OCI-LY3 (cell line): ENCODE results near the gene C20orf173.

Experiments used
- H2AFZ ChIP-seq: fragments of 200-600, 300-600 bp; shearing (Covaris generic); 2 replicates; pipeline ENCODE4 v1.6.0; 2014; ENCODE audit warnings: antibody characterized with exemption, low read depth, low read length
- H3K27ac ChIP-seq: fragments of 200-600, 300-600 bp; sonication (generic); 2 replicates; pipeline ENCODE4 v1.5.1; 2014; ENCODE audit warnings: mild to moderate bottlenecking, low read length, moderate library complexity, mixed read lengths
- H3K27me3 ChIP-seq: fragments of 200-600, 300-600 bp; sonication (generic); 2 replicates; pipeline ENCODE4 v1.6.1; 2014; ENCODE audit warnings: low read depth, low read length, mixed read lengths
- H3K36me3 ChIP-seq: fragments of 200-600, 300-600 bp; sonication (generic); replicated peaks from 2 replicates; pipeline ENCODE3; 2014; ENCODE audit warnings: low read depth, low read length, mixed read lengths
- H3K4me1 ChIP-seq: fragments of 300-600, 200-600 bp; sonication (generic); 2 replicates; pipeline ENCODE4 v1.6.1; 2014; ENCODE audit warnings: low read length, mixed read lengths
- H3K4me2 ChIP-seq: fragments of 200-600, 300-600 bp; sonication (generic); 2 replicates; pipeline ENCODE4 v1.6.1; 2014; ENCODE audit warnings: low read length, mixed read lengths
- H3K4me3 ChIP-seq: fragments of 300-600, 200-600 bp; sonication (generic); 2 replicates; pipeline ENCODE4 v1.5.1; 2014; ENCODE audit warnings: antibody characterized with exemption, mild to moderate bottlenecking, low read length, moderate library complexity
- H3K79me2 ChIP-seq: fragments of 300-600, 200-600 bp; shearing (Covaris generic); 2 replicates; pipeline ENCODE4 v1.6.1; 2014; ENCODE audit warnings: mild to moderate bottlenecking, low read length, mixed read lengths
- H3K9ac ChIP-seq: fragments of 300-600, 200-600 bp; shearing (Covaris generic); 2 replicates; pipeline ENCODE4 v1.6.0; 2014; ENCODE audit warnings: mild to moderate bottlenecking, low read length, moderate library complexity
- H3K9me3 ChIP-seq: fragments of 200-600, 300-600 bp; shearing (Covaris generic); 2 replicates; pipeline ENCODE4 v1.6.1; 2014; ENCODE audit warnings: low read length, mixed read lengths; ENCODE audit not compliant: insufficient read depth
- H4K20me1 ChIP-seq: fragments of 200-600, 300-600 bp; sonication (generic); 2 replicates; pipeline ENCODE4 v1.6.1; 2016; ENCODE audit warnings: low read length, mixed read lengths; ENCODE audit not compliant: insufficient read depth
- CTCF ChIP-seq: fragments of 200-600, 300-600 bp; sonication (generic); IDR thresholded peaks from 2 replicates; pipeline ENCODE4 v1.5.1; 2014; ENCODE audit warnings: antibody characterized with exemption, low read length, low read depth
- EZH2phosphoT487 ChIP-seq: fragments of 200-600 bp; shearing (Covaris generic); IDR thresholded peaks from 2 replicates; pipeline ENCODE4 v1.6.1; 2018; ENCODE audit warnings: antibody characterized with exemption, mixed run types, low read depth

C20orf173 gene

GRCh38 chr20:35544436-35544835 lies 15.0 kb upstream of the C20orf173 start:
- Histone ChIP-seq H4K20me1 (no peaks in the 10 kb centered on the region), H3K4me3 (no peak overlapping the region), H3K27me3 (no peaks in the 10 kb centered on the region), H3K79me2 (peaks cover 9% of the 10 kb centered on the region), H3K9ac (no peak overlapping the region), H3K4me1 (peaks cover 15% of the 10 kb centered on the region), H3K9me3 (no peaks in the 10 kb centered on the region), H2AFZ (no peak overlapping the region), H3K36me3 (peaks cover 32% of the 10 kb centered on the region), H3K27ac (no peak overlapping the region), H3K4me2 (no peak overlapping the region)
- TF ChIP-seq EZH2phosphoT487 = no peak
- no peak for TF ChIP-seq CTCF

- no peak overlapping the region for H2AFZ ChIP-seq
- H3K4me2 ChIP-seq = peak overlapping the region; percentile 86; the same call in 1 of the 2 replicates
- H3K27me3 ChIP-seq = no peaks in the 10 kb centered on the region
- peaks cover 15% of the 10 kb centered on the region for H3K4me1 ChIP-seq
- no peaks in the 10 kb centered on the region for H3K9me3 ChIP-seq
- no peak overlapping the region for H3K9ac ChIP-seq
- H3K4me3 ChIP-seq = peak overlapping the region; percentile 93
- no peak overlapping the region for H3K27ac ChIP-seq
- no peaks in the 10 kb centered on the region for H4K20me1 ChIP-seq
- peaks cover 9% of the 10 kb centered on the region for H3K79me2 ChIP-seq
- no peak for TF ChIP-seq CTCF
- no peak for TF ChIP-seq EZH2phosphoT487
- H3K36me3 ChIP-seq = peaks cover 21% of the 10 kb centered on the region
Observed at GRCh38 chr20:35542990-35543389, 13.5 kb upstream of the C20orf173 start.

- H3K4me3 ChIP-seq = peak within 1 kb of the TSS; percentile 93
- H3K4me2 ChIP-seq = peak within 1 kb of the TSS; percentile 86
- H3K27ac ChIP-seq = peak within 1 kb of the TSS; percentile 55
- no peaks in the 10 kb centered on the region for H3K9me3 ChIP-seq
- peaks cover 15% of the 10 kb centered on the region for H3K4me1 ChIP-seq
- H3K79me2 ChIP-seq = peaks cover 9% of the 10 kb centered on the region
- H3K9ac ChIP-seq = peak within 1 kb of the TSS; percentile 89
- no peaks in the 10 kb centered on the region for H3K27me3 ChIP-seq
- H2AFZ ChIP-seq = peak within 1 kb of the TSS; percentile 91
- no peak for TF ChIP-seq CTCF
- no peak for TF ChIP-seq EZH2phosphoT487
- H4K20me1 ChIP-seq = no peaks in the 10 kb centered on the region
- peaks cover 13% of the 10 kb centered on the region for H3K36me3 ChIP-seq
Observed at GRCh38 chr20:35541783-35542662, 12.6 kb upstream of the C20orf173 start, which contains the start of gene ERGIC3. ERGIC3 (plus strand) TSS chr20:35542078; CDS start chr20:35542098, 20 bp downstream.

- H3K79me2 ChIP-seq = peaks cover 9% of the 10 kb centered on the region
- no peak overlapping the region for H3K27ac ChIP-seq
- peaks cover 13% of the 10 kb centered on the region for H3K36me3 ChIP-seq
- peaks cover 15% of the 10 kb centered on the region for H3K4me1 ChIP-seq
- H4K20me1 ChIP-seq = no peaks in the 10 kb centered on the region
- H3K4me2 ChIP-seq = peak overlapping the region; percentile 86
- H3K9ac ChIP-seq = peak overlapping the region; percentile 60
- TF ChIP-seq EZH2phosphoT487 (no peak), CTCF (no peak)
- H3K27me3 ChIP-seq = no peaks in the 10 kb centered on the region
- H3K4me3 ChIP-seq = peak overlapping the region; percentile 93
- peak overlapping the region; percentile 85 for H2AFZ ChIP-seq
- H3K9me3 ChIP-seq = no peaks in the 10 kb centered on the region
Observed at GRCh38 chr20:35541118-35541782, 11.8 kb upstream of the C20orf173 start.
